ENCODE results near the gene FOXP1.

The FOXP1 gene

DNA sequence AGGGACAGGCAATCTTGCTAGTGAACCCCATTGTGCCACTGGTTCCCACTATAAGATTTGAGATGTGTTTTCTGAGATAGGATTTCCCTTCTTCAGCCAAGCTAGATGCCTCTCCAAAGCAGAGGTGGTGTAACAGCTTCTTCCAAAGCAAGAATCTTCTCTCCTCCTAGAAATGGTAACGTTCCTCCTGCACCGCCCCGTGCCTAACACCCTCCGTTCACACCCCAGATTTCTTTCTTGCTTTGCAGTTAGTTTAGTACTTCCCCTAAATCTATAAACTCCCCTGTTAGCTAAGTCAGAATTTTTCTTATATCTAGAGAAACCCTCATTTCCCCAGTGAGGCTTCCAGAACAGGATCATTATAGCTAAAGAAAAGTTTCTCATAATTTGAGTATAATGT is 653.5 kb downstream of the FOXP1 start:
- H3K4me1 ChIP-seq (ENCODE audit: insufficient read depth, low read length), result no peaks in the 10 kb centered on the region
- no peaks in the 10 kb centered on the region for H3K27me3 ChIP-seq (ENCODE audit: control insufficient read depth in 1 of 2, insufficient read depth in 2 of 2, low read length in 2 of 2)
- no peak overlapping the region for H3K4me3 ChIP-seq (ENCODE audit: low read depth in 1 of 2, low read length in 2 of 2)
- no peak overlapping the region for H3K27ac ChIP-seq (ENCODE audit: low read depth, low read length)
- H3K9ac ChIP-seq (ENCODE audit: low read length), result no peak overlapping the region
- H3K9me3 ChIP-seq (ENCODE audit: low read length), result no peaks in the 10 kb centered on the region
- H3K36me3 ChIP-seq (ENCODE audit: insufficient read depth, low read length), result no peaks in the 10 kb centered on the region

DNA sequence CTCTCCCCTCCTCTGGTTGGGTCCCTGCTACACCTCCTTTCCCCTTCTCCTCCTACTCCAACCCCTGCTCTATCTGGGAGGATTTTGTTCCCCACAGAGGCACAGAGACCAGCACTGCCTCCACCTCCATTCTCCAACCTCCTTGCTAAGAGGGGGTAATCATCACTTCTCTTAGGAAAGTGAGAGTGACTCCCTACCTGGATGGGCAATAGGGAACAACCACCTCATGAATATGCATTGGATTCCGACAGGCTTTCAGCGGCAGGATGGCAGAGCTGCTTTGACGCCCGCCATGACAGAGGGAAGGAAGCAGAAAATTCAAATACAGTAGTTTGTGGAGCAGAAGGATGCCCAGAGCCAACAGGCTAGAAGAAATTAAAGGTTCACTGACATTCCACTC is 656.3 kb downstream of the FOXP1 start:
- Histone ChIP-seq H3K36me3 (ENCODE audit: insufficient read depth, low read length) (no peaks in the 10 kb centered on the region), H3K9ac (ENCODE audit: low read length) (no peak overlapping the region), H3K4me3 (ENCODE audit: low read depth in 1 of 2, low read length in 2 of 2) (no peak overlapping the region), H3K27me3 (ENCODE audit: control insufficient read depth in 1 of 2, insufficient read depth in 2 of 2, low read length in 2 of 2) (no peaks in the 10 kb centered on the region), H3K4me1 (ENCODE audit: insufficient read depth, low read length) (no peaks in the 10 kb centered on the region), H3K9me3 (ENCODE audit: low read length) (no peaks in the 10 kb centered on the region), H3K27ac (ENCODE audit: low read depth, low read length) (no peak overlapping the region)

DNA sequence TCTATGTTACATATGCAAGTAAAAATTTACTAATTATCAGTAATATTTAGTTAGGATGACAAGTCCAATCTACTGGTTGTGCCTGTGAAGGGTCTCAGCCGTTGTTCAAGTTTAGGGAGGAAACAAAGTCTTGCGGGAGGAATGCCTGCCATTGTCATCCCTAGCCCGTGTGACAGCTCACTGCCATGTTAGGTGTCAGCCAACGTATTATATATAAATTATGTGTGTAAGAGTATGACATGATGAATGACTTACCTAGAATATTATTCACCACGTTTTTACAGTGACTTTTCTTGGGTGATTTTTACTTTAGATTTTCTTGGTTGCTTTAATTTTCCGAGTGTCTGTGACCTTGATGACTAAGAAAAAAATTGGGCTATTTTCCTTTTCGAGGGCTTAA is 656.7 kb downstream of the FOXP1 start:
- Histone ChIP-seq H3K9ac (ENCODE audit: low read length) (no peak overlapping the region), H3K27ac (ENCODE audit: low read depth, low read length) (no peak overlapping the region), H3K4me1 (ENCODE audit: insufficient read depth, low read length) (no peaks in the 10 kb centered on the region), H3K4me3 (ENCODE audit: low read depth in 1 of 2, low read length in 2 of 2) (no peak overlapping the region), H3K36me3 (ENCODE audit: insufficient read depth, low read length) (no peaks in the 10 kb centered on the region), H3K9me3 (ENCODE audit: low read length) (no peaks in the 10 kb centered on the region), H3K27me3 (ENCODE audit: control insufficient read depth in 1 of 2, insufficient read depth in 2 of 2, low read length in 2 of 2) (no peaks in the 10 kb centered on the region)

DNA sequence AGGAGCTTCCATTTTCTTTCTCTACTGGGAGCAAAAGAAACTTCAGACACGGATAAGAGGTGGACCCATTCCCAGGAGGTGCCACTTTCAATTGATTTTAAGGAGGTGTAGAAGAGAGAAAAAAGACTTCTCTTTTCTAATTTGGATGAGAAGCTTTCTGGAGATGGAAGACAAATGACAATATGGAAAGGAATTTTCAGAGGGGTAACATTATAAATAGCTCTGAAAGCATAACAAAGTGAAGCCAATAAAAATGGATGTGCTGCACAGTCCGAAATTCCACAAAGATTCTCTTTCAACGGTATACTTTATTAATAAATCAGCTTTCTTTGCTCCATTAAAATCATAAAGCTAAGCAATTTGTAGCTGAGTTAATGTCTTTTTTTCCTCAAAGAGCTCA is 663.9 kb downstream of the FOXP1 start:
- Histone ChIP-seq H3K4me3 (ENCODE audit: low read depth in 1 of 2, low read length in 2 of 2) (no peak overlapping the region), H3K4me1 (ENCODE audit: insufficient read depth, low read length) (no peaks in the 10 kb centered on the region), H3K9me3 (ENCODE audit: low read length) (no peaks in the 10 kb centered on the region), H3K36me3 (ENCODE audit: insufficient read depth, low read length) (no peaks in the 10 kb centered on the region), H3K27ac (ENCODE audit: low read depth, low read length) (no peak overlapping the region), H3K27me3 (ENCODE audit: control insufficient read depth in 1 of 2, insufficient read depth in 2 of 2, low read length in 2 of 2) (no peaks in the 10 kb centered on the region), H3K9ac (ENCODE audit: low read length) (no peak overlapping the region)

DNA sequence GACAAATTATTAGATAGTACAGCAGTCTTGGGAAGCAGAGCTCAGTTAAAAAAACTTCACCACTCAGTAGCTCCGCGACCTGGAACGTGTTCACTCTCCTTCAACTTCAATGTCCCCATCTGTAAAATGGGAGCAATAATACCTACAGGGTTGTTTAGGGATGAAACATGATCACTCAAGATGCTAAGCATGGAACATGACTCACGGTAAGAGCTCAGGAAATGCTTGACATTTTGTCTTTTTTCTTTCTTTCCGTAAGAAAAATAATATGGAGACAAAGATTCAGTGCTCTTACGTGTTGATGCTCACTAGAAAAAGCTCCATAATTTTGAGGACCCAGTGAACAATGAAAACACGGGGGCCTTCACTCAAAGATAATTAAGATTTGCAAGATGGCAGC is 664.4 kb downstream of the FOXP1 start:
- Histone ChIP-seq H3K36me3 (ENCODE audit: insufficient read depth, low read length) (no peaks in the 10 kb centered on the region), H3K4me3 (ENCODE audit: low read depth in 1 of 2, low read length in 2 of 2) (no peak overlapping the region), H3K27me3 (ENCODE audit: control insufficient read depth in 1 of 2, insufficient read depth in 2 of 2, low read length in 2 of 2) (no peaks in the 10 kb centered on the region), H3K9ac (ENCODE audit: low read length) (no peak overlapping the region), H3K9me3 (ENCODE audit: low read length) (no peaks in the 10 kb centered on the region), H3K27ac (ENCODE audit: low read depth, low read length) (no peak overlapping the region), H3K4me1 (ENCODE audit: insufficient read depth, low read length) (no peaks in the 10 kb centered on the region)

DNA sequence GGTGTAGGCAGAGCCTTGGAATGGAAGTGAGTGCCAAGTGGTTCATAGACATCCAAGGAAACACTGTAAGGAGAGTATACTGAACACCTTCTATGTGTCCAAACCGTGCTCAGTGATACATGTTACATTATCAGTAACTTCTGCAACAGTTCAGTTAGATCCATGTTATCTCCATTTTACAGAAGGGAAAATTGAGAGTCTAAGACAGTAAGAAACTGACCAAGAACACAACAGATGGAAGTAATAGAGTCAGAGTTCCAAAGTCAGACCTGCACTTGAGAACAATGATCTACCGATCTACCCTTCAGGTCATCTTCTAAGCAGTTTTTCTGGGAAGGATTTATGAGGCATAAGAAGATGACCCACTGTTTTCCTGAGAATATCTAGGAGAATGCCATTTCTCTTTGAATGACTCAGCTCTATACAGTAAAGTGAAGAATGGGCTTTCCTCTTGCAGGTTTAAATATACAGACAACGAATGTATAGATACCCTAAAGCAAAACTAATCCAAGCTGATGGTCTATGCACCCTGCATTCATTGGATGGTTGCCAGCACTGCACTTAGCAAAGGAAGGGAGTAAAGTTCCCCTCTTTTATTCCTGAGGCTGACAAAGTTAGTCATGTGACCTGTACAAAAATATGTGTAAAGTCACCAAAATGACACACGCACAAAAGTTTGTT is 667.0 kb downstream of the FOXP1 start:
- no peaks in the 10 kb centered on the region for H3K9me3 ChIP-seq (ENCODE audit: low read length)
- no peak overlapping the region for H3K9ac ChIP-seq (ENCODE audit: low read length)
- no peak overlapping the region for H3K4me3 ChIP-seq (ENCODE audit: low read depth in 1 of 2, low read length in 2 of 2)

DNA sequence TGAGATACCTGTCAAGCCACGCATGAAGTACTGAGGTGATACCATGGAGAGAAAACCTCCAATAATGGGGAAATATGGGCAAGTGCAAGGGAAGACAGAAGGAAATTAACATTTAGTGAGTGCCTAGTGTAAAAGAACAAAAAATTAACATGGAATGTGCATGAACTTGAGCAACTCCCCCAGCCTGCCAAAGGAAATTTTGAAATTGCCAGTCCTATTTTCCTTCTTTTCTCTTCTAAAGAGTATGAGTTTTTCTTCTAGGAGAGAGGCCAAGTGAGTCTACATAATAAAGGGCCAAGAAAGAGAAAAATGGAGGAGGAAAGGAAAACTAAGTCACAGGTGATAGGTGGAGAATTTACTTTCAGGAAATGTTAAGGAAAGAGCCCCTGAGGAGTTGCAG is 668.7 kb downstream of the FOXP1 start:
- Histone ChIP-seq H3K9me3 (ENCODE audit: low read length) (no peaks in the 10 kb centered on the region), H3K4me1 (ENCODE audit: insufficient read depth, low read length) (no peaks in the 10 kb centered on the region), H3K27ac (ENCODE audit: low read depth, low read length) (no peak overlapping the region), H3K36me3 (ENCODE audit: insufficient read depth, low read length) (no peaks in the 10 kb centered on the region), H3K9ac (ENCODE audit: low read length) (no peak overlapping the region), H3K4me3 (ENCODE audit: low read depth in 1 of 2, low read length in 2 of 2) (no peak overlapping the region), H3K27me3 (ENCODE audit: control insufficient read depth in 1 of 2, insufficient read depth in 2 of 2, low read length in 2 of 2) (no peaks in the 10 kb centered on the region)

More for the DNA sequence above, 667.0 kb downstream of the FOXP1 start:
- no peaks in the 10 kb centered on the region for H3K4me1 ChIP-seq (ENCODE audit: insufficient read depth, low read length)
- no peaks in the 10 kb centered on the region for H3K36me3 ChIP-seq (ENCODE audit: insufficient read depth, low read length)
- no peaks in the 10 kb centered on the region for H3K27me3 ChIP-seq (ENCODE audit: control insufficient read depth in 1 of 2, insufficient read depth in 2 of 2, low read length in 2 of 2)
- H3K27ac ChIP-seq (ENCODE audit: low read depth, low read length), result no peak overlapping the region

DNA sequence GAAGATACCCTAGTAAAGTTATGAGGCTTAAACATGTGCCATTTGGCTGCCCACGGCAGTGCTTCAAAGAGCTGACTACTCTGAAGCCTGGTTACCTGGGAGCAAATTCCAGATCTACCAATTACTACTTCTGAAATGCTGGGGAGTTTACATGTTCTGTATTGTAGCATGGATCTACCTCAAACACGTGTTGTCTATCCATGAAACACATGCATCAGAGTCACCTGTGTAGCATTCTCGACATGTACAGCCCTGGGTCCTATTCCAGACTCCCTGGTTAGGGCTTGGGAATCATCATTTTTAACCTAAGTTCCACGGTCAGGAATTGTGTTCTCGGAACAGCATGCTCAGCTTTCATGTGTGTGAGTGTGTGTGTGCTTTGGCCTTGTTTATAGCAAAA is 671.8 kb downstream of the FOXP1 start:
- no peaks in the 10 kb centered on the region for H3K9me3 ChIP-seq (ENCODE audit: low read length)
- no peaks in the 10 kb centered on the region for H3K36me3 ChIP-seq (ENCODE audit: insufficient read depth, low read length)
- H3K4me1 ChIP-seq (ENCODE audit: insufficient read depth, low read length), result no peaks in the 10 kb centered on the region

DNA sequence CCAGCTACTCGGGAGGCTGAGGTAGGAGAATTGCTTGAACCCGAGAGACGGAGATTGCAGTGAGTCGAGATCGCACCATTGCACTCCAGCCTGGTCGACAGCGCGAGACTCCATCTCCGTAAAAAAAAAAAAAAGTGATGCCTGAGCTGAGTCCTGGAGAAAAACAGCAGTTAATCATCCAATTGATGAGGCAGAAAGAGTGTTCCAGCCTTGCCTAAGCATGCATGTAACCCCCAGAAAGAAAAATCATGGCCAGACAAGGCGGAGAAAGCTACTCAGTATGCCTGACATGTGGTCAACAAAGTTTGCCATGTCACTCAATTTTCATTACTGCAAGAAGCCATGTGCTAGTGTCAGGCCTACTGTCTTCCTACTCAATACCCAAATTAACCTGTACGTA is 678.0 kb downstream of the FOXP1 start:
- H3K9ac ChIP-seq (ENCODE audit: low read length), result no peak overlapping the region
- H3K36me3 ChIP-seq (ENCODE audit: insufficient read depth, low read length), result no peaks in the 10 kb centered on the region
- no peak overlapping the region for H3K27ac ChIP-seq (ENCODE audit: low read depth, low read length)
- H3K9me3 ChIP-seq (ENCODE audit: low read length), result no peaks in the 10 kb centered on the region
- H3K27me3 ChIP-seq (ENCODE audit: control insufficient read depth in 1 of 2, insufficient read depth in 2 of 2, low read length in 2 of 2), result no peaks in the 10 kb centered on the region
- H3K4me3 ChIP-seq (ENCODE audit: low read depth in 1 of 2, low read length in 2 of 2), result no peak overlapping the region
- H3K4me1 ChIP-seq (ENCODE audit: insufficient read depth, low read length), result no peaks in the 10 kb centered on the region

More for the DNA sequence above, 671.8 kb downstream of the FOXP1 start:
- Histone ChIP-seq H3K27me3 (ENCODE audit: control insufficient read depth in 1 of 2, insufficient read depth in 2 of 2, low read length in 2 of 2) (no peaks in the 10 kb centered on the region), H3K27ac (ENCODE audit: low read depth, low read length) (no peak overlapping the region), H3K9ac (ENCODE audit: low read length) (no peak overlapping the region), H3K4me3 (ENCODE audit: low read depth in 1 of 2, low read length in 2 of 2) (no peak overlapping the region)
